Spleen (tissue), 7 donors: ENCODE measurements around the gene FAM221A.

ENCODE experiments used
- POLR2A ChIP-seq, 3 donors: fragments of 450-650 bp; IDR thresholded peaks; one replicate each; pipeline ENCODE4 v1.5.1; 2017; ENCODE audit warnings: antibody characterized with exemption in 3 of 3, mild to moderate bottlenecking in 1 of 3
- POLR2AphosphoS5 ChIP-seq, 3 donors: sonication (generic); formaldehyde crosslinking; IDR thresholded peaks; one replicate each; pipeline ENCODE4 v1.5.1; 2017; ENCODE audit warnings: antibody characterized with exemption in 3 of 3
- TF ChIP-seq, protein P1 (sequence below), 11 experiments: fragments of 200-600 bp in 7 of 11; fragments of 450-650 bp in 4 of 11; sonication (generic) in 4 of 11; IDR thresholded peaks in 8 of 11; conservative IDR thresholded peaks in 3 of 11; 1 replicate in 7 of 11; 2 replicates in 4 of 11; pipeline versions ENCODE4 v1.4.0 to v1.8.0; 2016 to 2021; ENCODE audit warnings: antibody characterized with exemption in 11 of 11, inconsistent platforms in 4 of 11, mild to moderate bottlenecking in 1 of 11
- donor health status: DM: no; HTN: no; CAD: no; lungs with moderate emphysema.
- donor health status: DM: no; HTN: no; CAD: no.
- donor health status: DM: no; HTN: no; CAD: no.

DNA sequence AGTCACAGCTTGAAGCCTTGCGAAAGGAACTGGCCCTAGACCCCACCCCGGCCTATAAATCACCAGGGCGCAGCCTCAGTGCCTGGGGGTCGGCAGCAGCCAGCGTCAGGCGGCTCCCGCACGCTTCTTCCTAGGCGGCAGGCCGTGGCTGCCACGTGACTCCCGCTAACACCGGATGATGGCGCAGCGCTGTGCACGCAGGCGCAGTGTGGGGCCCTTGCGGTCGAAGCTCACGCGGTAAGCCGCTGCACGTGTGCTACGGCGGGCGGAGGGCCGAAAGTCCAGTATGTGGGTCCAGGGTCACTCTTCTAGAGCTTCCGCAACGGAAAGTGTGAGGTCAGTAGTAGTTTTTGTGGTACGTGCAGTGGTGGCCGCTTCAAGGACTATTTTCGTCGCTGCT lies 30.0 kb downstream of the FAM221A start, which contains the start of gene STK31:
- no peak for TF ChIP-seq POLR2A (IDR thresholded peaks at IDR 0.05)
- TF ChIP-seq, protein P1, sequence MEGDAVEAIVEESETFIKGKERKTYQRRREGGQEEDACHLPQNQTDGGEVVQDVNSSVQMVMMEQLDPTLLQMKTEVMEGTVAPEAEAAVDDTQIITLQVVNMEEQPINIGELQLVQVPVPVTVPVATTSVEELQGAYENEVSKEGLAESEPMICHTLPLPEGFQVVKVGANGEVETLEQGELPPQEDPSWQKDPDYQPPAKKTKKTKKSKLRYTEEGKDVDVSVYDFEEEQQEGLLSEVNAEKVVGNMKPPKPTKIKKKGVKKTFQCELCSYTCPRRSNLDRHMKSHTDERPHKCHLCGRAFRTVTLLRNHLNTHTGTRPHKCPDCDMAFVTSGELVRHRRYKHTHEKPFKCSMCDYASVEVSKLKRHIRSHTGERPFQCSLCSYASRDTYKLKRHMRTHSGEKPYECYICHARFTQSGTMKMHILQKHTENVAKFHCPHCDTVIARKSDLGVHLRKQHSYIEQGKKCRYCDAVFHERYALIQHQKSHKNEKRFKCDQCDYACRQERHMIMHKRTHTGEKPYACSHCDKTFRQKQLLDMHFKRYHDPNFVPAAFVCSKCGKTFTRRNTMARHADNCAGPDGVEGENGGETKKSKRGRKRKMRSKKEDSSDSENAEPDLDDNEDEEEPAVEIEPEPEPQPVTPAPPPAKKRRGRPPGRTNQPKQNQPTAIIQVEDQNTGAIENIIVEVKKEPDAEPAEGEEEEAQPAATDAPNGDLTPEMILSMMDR (IDR thresholded peaks at IDR 0.05 in 8 of 11, conservative IDR thresholded peaks at IDR 0.05 in 3 of 11) = no peak
- no peak for TF ChIP-seq POLR2AphosphoS5 (IDR thresholded peaks at IDR 0.05)
